Measurements from ENCODE around the gene DAAM2. TPM values are rescaled to one million over a fixed set of nuclear protein-coding genes. Genes with fewer than 3 reads are reported as not detected.

DAAM2 gene
- total and polyA plus RNA-seq, 8 donors = 9.3 to 78.8 (median 19.3) TPM

GRCh38 chr6:39848171-39848570 lies 56.0 kb downstream of the DAAM2 start:
- H3K9me3 ChIP-seq = no peaks in the 10 kb centered on the region
- intact Hi-C loops (cut with DNase I; ENCODE audit: low total_unique reads) = no loop called here
- no peak for DNase-seq
- no peaks in the 10 kb centered on the region for H3K27me3 ChIP-seq
- no peak overlapping the region for H3K4me3 ChIP-seq
- WGBS, 5 donors = 68 to 81% (median 72%) methylated on average over 4 of the region's 4 CpGs
- H3K27ac ChIP-seq = peak overlapping the region in 2 of 5 donors; percentile 32 to 45
- TF ChIP-seq EP300 (IDR thresholded peaks at IDR 0.05) = no peak
- H3K4me1 ChIP-seq = peaks cover 27 to 90% (median 49%) of the 10 kb centered on the region in 4 donors
- no peaks in the 10 kb centered on the region for H3K36me3 ChIP-seq

- peak overlapping the region in 4 of 5 donors; percentile 23 to 51 (median 38) for H3K27ac ChIP-seq
- intact Hi-C loops (cut with DNase I; ENCODE audit: low total_unique reads) = no loop called here
- no peaks in the 10 kb centered on the region for H3K9me3 ChIP-seq
Observed at GRCh38 chr6:39849228-39849627, 57.1 kb downstream of the DAAM2 start.

GRCh38 chr6:39849764-39850163 lies 57.6 kb downstream of the DAAM2 start:
- intact Hi-C loops (cut with DNase I; ENCODE audit: low total_unique reads) = no loop called here
- peak overlapping the region; percentile 0 to 51 (median 32) for H3K27ac ChIP-seq
- no peak for TF ChIP-seq POLR2A (IDR thresholded peaks at IDR 0.05)
- no peak overlapping the region for H3K4me3 ChIP-seq
- no peaks in the 10 kb centered on the region for H3K36me3 ChIP-seq
- DNase-seq = no peak
- peaks cover 27 to 83% (median 53%) of the 10 kb centered on the region in 4 donors for H3K4me1 ChIP-seq
- no peaks in the 10 kb centered on the region for H3K27me3 ChIP-seq
- 37 to 54% (median 53%) methylated on average over 6 of the region's 6 CpGs for WGBS, 5 donors
- H3K9me3 ChIP-seq = no peaks in the 10 kb centered on the region

More at GRCh38 chr6:39849228-39849627, 57.1 kb downstream of the DAAM2 start:
- Histone ChIP-seq H3K27me3 (no peaks in the 10 kb centered on the region), H3K4me3 (no peak overlapping the region), H3K4me1 (peaks cover 27 to 88% (median 51%) of the 10 kb centered on the region in 4 donors), H3K36me3 (no peaks in the 10 kb centered on the region)
- 32 to 47% (median 33%) methylated on average over 3 of the region's 3 CpGs for WGBS, 5 donors
- no peak for DNase-seq
- TF ChIP-seq CTCF (IDR thresholded peaks at IDR 0.05) (no peak), POLR2AphosphoS5 (IDR thresholded peaks at IDR 0.05) (no peak), EP300 (IDR thresholded peaks at IDR 0.05) (no peak), POLR2A (IDR thresholded peaks at IDR 0.05) (no peak)

- no peaks in the 10 kb centered on the region for H3K9me3 ChIP-seq
- H3K27me3 ChIP-seq = no peaks in the 10 kb centered on the region
Observed at GRCh38 chr6:39850736-39851297, 58.6 kb downstream of the DAAM2 start.

GRCh38 chr6:39851331-39851730 lies 59.2 kb downstream of the DAAM2 start:
- intact Hi-C loops (cut with DNase I; ENCODE audit: low total_unique reads) = no loop called here

More at GRCh38 chr6:39850736-39851297, 58.6 kb downstream of the DAAM2 start:
- H3K36me3 ChIP-seq = no peaks in the 10 kb centered on the region
- peak overlapping the region in 4 of 5 donors; percentile 0 to 51 (median 34) for H3K27ac ChIP-seq
- H3K4me3 ChIP-seq = no peak overlapping the region
- H3K4me1 ChIP-seq = peaks cover 27 to 81% (median 55%) of the 10 kb centered on the region in 4 donors
- peak in 1 of 2 donors; percentile 31 for DNase-seq
- WGBS, 5 donors = 54 to 71% (median 66%) methylated on average over 2 of the region's 2 CpGs
- TF ChIP-seq EP300 (IDR thresholded peaks at IDR 0.05) (no peak), POLR2AphosphoS5 (IDR thresholded peaks at IDR 0.05) (no peak), CTCF (IDR thresholded peaks at IDR 0.05) (no peak), POLR2A (IDR thresholded peaks at IDR 0.05) (no peak)
- intact Hi-C loops (cut with DNase I; ENCODE audit: low total_unique reads) = no loop called here

More at GRCh38 chr6:39851331-39851730, 59.2 kb downstream of the DAAM2 start:
- no peak for DNase-seq
- Histone ChIP-seq H3K4me3 (no peak overlapping the region), H3K9me3 (no peaks in the 10 kb centered on the region), H3K27me3 (no peaks in the 10 kb centered on the region), H3K27ac (peak overlapping the region in 2 of 5 donors; percentile 45 to 51), H3K36me3 (peaks cover 0 to 3% (median 3%) of the 10 kb centered on the region in 4 donors), H3K4me1 (peaks cover 27 to 76% (median 55%) of the 10 kb centered on the region in 4 donors)
- WGBS, 5 donors = 77 to 90% (median 83%) methylated on average over 4 of the region's 4 CpGs
- no peak for TF ChIP-seq POLR2A (IDR thresholded peaks at IDR 0.05)
- no peak for TF ChIP-seq POLR2AphosphoS5 (IDR thresholded peaks at IDR 0.05)
- TF ChIP-seq EP300 (IDR thresholded peaks at IDR 0.05) = no peak
- no peak for TF ChIP-seq CTCF (IDR thresholded peaks at IDR 0.05)

Data from stomach (tissue), 9 donors.